HG02763 (cell line): ENCODE measurements around the gene MSRB3.
"Not testable (repeated sequence)": the region's sequence is repeated elsewhere in the genome, so short reads cannot be mapped to it uniquely, and the experiment has no call there.

Experiments used
- ATAC-seq: cut with Tn5 transposase; IDR thresholded peaks from one replicate; pipeline ENCODE4 v1.9.1; 2021; ENCODE audit warnings: mild to moderate bottlenecking, moderate library complexity; ENCODE audit not compliant: unreplicated experiment

The MSRB3 gene

DNA sequence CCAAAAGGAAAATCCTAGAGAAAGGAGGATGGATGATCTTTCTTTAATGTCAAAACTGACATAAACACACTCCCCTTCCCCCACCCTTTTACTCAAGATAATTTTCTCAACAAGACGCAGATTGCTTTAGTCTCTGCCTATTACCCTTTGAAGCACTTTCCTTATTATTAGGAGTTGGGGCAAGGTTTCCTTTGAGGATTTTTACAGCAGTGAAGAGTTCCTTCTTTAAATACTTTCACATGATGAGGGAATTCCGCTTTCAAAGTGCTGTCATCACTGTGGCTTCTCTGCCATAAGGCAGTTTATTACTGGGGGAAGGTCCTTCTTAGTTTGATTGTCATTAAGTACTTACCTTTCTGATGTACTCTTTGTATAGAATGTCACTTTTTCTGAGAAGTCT is 172.1 kb downstream of the MSRB3 start:
- no peak for ATAC-seq

DNA sequence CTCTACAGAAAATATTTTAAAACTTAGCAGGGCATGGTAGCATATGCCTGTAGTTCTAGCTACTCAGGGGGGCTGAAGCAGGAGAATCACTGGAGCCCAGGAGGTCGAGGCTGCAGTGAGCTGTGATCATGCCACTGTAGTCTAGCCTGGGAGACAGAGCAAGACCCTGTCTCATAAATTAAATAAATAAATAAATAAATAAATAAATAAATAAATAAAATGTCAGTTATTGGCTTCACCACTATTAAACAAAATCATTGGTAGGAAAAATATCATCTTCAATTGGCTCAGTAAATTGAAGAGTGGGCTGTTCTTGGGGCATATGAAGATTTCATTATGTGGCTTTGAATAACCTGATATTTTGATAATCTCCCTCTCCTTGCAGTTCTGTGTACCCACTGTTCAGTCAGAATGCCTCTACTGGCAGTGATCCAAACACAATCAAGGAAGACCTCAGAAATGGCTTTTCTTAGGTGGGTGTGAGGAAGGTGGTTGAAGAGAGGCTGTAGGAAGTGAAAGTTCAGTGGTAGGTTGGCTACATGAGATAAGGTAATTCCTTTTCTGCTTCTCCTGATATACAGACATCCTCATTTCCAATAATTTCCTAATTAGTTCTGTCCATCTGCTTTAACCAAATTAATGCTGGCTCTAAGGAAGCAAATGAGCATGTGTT is 175.8 kb downstream of the MSRB3 start:
- no peak for ATAC-seq

DNA sequence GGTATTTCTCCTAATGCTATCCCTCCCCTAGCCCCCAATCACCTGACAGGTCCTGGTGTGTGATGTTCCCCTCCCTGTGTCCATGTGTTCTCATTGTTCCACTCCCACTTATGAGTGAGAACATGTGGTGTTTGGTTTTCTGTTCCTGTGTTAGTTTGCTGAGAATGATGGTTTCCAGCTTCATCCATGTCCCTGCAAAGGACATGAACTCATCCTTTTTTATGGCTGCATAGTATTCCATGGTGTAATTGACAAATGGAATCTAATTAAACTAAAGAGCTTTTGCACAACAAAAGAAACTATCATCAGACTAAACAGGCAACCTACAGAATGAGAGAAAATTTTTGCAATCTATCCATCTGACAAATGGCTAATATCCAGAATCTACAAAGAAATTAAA is 178.9 kb downstream of the MSRB3 start:
- ATAC-seq: not testable (repeated sequence)

DNA sequence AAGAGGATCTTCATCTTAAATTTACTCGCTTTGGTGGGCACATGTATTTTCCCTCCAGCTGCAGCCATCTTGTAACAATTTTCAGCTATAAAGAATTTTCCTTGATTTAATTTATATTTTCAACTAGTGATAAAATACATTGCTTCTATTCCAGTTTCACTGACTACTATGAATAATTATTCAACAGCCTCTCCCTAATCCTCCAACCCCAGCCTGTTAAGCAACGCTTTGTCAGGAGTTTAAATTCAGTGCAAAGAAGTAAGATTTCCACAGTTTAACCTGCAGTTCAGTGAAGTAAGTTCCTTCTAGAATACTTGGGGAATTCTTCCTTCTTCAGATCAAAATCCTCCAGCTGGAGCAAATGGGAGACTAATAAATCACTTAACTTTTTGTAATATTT is 180.2 kb downstream of the MSRB3 start:
- no peak for ATAC-seq

DNA sequence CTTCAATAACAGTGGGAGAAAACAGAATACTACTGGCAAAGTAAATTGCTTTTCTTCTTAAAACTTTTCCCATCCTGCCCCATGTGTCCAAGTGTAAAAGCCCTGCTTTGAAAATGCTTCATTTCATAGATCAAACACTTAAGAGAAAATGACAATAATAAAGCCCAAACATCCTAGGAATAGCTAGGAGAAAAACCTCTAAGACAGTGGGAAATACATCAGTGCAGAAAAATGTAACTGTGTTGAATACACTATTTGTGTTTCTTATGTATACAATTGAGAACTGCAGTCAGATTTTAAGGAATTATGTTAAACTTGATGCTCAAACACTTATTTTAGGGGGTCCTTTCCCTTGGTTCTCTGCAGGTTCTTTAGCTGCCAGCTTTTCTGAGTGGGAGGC is 181.1 kb downstream of the MSRB3 start:
- ATAC-seq: no peak

DNA sequence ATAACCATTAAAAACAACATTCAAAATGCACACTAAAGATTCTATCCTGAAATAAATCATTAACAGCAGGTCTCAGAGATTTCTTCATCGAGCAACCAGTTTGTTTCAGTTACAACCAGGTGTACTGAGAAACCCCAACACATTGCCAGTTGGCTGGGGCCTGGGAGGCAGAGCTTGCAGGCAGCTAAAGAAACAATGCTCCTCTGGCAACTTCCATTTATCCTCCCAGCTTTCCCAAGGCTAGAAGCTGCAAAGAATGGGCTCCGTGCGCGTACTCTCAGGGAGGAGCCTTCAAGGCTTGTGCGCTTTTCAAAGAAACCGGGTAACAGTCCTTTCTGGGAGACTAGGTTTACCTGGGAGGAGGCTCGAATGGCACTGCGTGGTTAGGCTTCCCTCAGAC is 181.6 kb downstream of the MSRB3 start:
- ATAC-seq: no peak

DNA sequence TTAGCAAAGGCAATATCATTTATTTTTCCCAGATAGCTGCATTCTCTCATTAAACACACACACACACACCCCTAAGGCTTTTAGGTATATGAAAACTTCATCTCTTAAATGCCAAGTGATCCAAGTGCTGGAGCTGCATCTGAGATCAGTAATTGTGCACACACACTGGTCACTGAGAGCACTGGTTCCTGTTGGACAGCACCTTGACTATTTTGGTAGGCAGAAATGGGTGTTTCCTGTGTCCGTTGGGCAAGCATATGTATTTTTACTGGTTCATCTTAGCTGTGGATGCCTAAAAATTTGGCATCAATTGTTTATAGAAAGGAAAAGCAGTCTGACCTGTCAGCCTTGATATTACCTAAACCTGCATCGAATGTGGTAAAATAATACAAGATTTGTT is 182.5 kb downstream of the MSRB3 start:
- ATAC-seq: no peak

DNA sequence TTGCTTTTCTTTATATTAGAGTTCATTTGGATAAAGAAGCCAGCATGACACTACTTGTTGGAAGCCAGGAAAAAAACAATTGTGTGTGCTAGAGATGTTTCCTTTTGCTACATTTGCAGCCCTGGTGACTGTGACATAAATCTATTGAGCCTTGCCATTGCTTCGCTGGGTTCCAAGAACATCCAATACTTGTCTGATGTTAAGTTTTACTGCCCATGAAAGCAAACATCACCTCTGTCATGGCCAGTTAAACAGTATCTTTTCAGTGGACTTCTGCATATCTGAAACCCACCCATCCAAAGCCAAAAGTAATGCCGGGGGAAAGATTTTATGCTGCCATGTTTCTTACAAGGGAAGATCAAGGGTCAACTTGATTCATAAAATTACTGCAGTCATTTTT is 184.0 kb downstream of the MSRB3 start:
- ATAC-seq: no peak

DNA sequence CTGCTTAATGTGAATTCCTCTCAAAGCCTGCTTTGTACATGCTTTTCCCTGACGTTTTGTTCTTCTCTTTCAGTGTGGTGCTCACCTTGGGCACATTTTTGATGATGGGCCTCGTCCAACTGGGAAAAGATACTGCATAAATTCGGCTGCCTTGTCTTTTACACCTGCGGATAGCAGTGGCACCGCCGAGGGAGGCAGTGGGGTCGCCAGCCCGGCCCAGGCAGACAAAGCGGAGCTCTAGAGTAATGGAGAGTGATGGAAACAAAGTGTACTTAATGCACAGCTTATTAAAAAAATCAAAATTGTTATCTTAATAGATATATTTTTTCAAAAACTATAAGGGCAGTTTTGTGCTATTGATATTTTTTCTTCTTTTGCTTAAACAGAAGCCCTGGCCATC is 184.6 kb downstream of the MSRB3 start:
- no peak for ATAC-seq

DNA sequence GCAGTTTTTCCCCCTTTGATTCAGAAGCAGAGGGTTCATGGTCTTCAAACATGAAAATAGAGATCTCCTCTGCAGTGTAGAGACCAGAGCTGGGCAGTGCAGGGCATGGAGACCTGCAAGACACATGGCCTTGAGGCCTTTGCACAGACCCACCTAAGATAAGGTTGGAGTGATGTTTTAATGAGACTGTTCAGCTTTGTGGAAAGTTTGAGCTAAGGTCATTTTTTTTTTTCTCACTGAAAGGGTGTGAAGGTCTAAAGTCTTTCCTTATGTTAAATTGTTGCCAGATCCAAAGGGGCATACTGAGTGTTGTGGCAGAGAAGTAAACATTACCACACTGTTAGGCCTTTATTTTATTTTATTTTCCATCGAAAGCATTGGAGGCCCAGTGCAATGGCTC is 185.1 kb downstream of the MSRB3 start:
- ATAC-seq: no peak

DNA sequence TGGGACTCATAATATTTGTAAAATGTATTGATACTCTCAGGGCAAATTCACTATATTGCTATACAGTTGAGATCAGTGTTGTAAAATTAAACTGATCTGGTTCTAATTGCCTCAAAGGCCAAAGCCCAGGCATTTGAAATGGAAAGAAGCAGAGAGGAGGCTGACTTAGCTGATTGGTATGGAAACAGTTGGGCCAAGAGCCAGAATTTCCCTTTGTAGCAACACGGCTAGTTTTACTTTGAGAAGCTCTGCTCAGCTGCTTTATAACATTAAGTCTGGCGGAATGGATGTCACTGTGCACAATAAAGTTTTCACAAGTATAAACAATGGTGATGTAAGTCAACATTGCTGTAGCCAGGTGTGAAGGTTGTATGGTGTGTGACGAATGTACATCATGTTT is 186.4 kb downstream of the MSRB3 start:
- no peak for ATAC-seq

DNA sequence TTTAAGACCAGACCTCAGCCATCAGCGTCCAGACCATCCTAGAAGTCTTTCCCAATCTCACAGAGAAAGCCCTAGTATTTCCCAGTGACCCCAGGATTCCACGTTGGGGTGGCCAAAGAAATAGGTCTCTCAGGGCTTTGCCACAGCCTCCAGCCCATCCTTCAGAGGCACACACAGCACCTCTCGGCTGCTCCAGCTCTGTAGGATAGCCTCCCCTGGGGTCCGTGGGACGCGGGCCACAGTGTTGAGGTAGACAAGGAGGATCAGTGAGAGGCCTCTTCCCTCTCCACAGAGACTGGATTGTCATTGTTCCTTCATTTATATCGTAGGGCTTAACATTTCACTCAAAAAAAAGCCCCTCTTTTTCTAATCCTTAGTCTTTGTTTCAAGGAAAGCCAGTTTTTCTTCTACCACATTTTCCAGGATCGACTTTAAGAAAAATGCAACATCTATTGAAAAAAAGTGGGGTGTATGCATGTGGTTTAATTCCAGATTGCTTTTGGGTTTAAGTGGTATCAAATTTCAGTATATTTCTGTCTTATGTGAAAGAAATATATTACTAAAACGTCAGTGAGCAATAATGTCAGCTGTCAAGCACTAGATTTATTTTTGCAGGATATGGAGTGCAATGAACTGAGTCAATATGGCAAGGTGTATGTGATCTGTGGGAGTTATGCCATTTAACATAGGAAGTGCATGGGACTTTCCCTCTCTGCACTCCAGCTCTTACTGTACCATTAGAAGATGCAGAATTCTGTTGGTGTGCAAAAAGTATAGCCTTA is 187.5 kb downstream of the MSRB3 start:
- no peak for ATAC-seq

DNA sequence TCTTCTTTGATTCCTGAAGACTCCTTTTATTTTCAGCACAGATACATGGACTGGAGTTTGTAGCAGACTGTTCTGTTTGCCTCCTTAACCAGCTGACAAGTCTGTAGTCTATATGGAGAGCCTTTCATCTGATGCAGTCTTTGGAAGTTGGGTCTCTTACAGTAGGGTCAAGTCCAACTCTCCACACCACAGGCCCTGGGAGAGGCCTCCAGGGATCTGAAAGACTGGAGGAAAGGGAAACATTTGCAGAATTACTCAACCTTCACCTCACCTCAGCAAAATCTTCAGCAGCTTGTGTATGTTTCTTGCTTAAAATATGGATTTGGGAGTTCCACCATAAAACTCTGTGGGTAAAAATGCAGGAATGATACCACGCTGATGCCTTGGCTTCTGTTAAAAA is 188.4 kb downstream of the MSRB3 start:
- no peak for ATAC-seq

DNA sequence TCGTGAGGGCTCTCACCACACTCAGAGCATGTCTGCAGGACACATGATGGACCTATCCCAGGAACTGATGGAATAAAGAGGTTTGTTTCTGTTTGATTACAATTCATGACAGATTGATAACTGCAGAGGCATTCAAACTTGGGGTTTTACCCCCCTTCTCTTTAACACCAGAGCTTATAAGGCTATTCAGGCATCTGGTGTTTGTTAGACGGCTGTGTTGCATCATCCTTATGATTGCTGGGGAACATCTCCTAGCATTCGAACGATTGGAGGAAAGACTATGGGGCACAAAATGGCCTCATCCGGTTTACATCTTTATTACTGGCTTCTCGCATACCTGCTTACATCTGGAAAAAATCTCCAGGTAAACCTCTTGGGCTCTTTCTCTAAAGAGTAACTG is 191.8 kb downstream of the MSRB3 start:
- no peak for ATAC-seq

DNA sequence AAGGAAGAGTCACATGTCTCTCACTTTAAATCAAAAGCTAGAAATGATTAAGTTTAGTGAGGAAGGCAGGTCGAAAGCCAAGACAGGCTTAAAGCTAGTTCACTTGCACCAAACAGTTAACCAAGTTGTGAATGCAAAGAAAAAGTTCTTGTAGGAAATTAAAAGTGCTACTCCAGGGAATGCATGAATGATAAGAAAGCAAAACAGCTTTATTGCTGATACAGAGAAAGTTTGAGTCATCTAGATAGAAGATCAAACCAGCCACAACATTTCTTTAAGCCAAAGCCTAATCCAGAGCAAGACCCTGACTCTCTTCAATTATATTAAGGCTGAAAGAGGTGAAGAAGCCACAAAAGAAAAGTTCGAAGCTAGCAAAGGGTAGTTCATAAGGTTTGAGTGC is 193.6 kb downstream of the MSRB3 start:
- ATAC-seq: no peak

DNA sequence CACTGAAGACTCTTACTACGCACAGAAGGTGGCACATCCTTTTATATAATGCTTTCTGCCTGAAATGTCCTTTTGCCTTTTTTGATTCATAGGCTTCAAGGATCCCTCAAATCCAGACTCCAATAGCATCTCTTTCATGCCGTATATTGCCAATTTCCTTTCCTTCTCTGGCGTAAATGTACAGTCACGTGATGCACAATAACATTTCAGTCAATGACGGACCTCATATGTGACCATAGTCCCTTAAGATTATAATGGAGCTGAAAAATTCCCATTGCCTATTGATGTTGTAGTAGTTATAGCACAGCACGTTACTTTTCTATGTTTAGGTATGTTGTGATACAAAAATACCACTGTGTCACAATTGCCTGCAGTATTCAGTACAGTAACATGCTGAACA is 196.3 kb downstream of the MSRB3 start:
- no peak for ATAC-seq

DNA sequence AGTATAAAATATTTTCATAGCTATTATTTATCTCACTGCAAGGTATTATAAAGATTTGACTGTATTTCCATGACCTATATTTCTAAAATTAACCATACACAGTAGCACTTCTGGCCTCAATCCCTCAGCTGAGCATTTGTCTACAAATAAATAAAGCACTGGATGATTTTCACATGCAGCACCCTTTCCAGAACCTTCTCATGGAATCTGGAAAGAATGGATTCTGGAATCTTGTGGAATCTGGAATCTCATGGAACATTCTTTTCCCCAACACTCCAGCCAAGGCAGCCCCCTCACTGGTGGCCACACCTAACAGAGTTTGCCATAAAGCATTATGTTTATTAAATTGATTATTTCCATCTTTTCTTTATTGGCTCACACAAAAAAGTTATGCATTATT is 199.2 kb downstream of the MSRB3 start:
- no peak for ATAC-seq

DNA sequence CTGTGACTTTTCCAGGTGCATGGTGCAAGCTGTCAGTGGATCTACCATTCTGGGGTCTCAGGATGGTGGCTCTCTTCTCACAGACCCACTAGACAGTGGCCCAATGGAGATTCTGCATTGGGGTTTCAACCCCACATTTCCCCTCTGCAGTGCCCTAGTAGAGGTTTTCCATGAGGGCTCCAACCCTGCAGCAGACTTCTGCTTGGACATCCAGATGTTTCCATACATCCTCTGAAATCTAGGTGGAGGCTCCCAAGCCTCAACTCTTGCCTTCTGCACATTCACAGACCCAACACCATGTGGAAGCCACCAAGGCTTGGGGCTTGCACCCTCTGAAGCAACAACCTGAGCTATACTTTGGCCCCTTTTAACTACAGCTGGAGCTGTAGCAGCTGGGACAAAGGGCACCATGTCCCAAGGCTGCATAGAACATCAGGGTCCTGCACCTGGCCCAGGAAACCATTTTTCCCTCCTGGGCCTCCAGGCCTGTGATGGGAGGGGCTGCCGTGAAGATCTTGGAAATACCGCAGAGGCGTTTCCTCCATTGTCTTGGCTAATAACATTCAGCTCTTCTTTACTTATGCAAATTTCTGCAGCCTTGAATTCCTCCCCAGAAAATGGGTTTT is 205.5 kb downstream of the MSRB3 start:
- ATAC-seq: not testable (repeated sequence)

DNA sequence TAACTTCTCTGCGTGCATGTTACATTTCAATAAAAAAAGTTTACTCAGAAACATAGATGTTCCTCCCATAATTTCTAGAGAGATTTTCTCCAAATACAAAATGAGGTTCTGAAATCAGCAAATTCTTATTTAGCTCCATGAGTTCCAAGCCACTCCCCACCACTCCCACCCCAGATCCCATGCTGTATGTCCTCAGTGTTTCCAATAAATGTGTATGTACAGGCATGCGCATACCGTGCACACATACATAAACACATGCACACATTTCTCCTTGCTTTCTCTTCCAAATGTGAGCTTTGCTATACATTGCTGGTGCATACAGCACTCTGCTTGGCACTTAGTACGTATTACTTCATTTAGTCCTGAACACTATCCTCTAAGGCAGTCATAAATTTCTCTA is 209.7 kb downstream of the MSRB3 start:
- no peak for ATAC-seq

DNA sequence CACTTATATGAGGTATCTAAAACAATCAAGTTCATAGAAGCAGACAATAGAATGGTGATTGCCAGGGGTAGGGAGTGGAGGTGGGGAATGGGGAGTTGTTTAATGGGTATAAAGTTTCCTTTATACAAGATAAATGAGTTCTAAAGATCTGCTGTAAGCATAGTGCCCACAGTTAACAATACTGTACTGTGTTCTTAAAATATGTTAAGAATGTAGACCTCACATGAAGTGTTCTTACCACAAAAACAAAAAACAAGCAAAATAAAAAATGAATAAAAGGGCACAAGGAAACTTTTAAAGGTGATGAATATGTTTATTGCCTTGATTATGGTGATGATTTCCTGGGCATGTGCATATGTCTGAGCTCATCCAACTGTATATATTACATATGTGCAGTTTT is 211.8 kb downstream of the MSRB3 start:
- no peak for ATAC-seq

DNA sequence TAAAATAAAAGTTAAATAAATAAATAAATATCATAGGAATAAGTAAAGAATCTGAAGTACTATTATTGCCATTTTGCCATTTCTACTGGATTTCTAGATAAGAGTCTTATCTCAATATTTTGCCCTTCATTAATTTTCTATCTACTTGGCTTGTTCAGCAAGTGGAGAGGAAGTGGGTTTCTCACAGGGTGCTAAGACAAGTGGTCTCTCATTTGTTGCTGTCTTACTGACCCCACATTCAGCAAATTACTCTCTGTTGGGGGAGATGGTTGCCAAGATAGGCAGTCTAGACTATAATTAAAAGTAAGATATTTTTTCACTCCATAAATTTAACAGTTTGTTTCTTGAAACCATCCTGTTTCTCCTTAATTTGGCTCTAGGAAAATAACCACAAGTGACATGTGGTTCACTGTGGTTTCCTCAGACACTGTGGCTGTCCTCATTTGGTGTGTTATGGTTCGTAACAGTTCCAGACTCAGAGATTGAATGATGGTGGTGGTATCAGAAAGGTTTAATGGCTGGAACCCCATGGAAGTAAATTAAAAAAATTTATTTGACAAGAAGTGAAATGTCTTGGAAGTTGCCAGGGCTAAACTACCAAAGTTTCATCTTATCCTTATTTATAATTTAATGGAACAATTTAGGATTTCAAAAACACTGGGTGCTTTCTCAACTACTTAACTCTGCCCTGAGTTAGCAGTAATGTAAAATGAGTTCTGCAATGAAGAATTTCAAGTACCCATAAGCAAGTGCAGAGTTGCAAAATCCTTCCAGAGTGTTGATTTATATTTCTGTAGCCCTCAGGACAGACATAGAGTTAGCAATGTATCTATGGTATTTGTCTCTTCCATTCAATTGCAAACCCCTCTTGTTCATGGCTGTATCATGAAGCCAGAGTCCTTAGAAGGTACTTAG is 214.8 kb downstream of the MSRB3 start:
- no peak for ATAC-seq
